Thyroid gland (tissue), 4 donors: ENCODE results near the gene ITPR2. TPM values are rescaled to one million over a fixed set of nuclear protein-coding genes. Genes with fewer than 3 reads are reported as not detected.

ENCODE experiments used
- DNase-seq, 2 donors: peaks; one replicate each; pipeline ENCODE4 v3.0.0-alpha.2; 2019
- H3K27ac ChIP-seq, 3 donors: fragments of 200-600 bp; sonication (generic); 1 replicate in 2 of 3; 2 replicates in 1 of 3; pipeline ENCODE4 v1.5.1; 2016 to 2019; ENCODE audit warnings: mild to moderate bottlenecking in 1 of 3, moderate library complexity in 1 of 3
- H3K27me3 ChIP-seq: fragments of 200-600 bp; sonication (generic); one replicate; pipeline ENCODE4 v1.5.1; 2019
- H3K36me3 ChIP-seq, 2 donors: fragments of 200-600 bp; sonication (generic); one replicate each; pipeline ENCODE4 v1.5.1; 2016 to 2019
- H3K4me1 ChIP-seq, 2 donors: fragments of 200-600 bp; sonication (generic); one replicate each; pipeline ENCODE4 v1.5.1; 2017 to 2019
- H3K4me3 ChIP-seq, 3 donors: fragments of 200-600 bp; sonication (generic); replicated peaks in 1 of 3; 1 replicate in 2 of 3; 2 replicates in 1 of 3; pipeline ENCODE4 v1.5.1; 2016; ENCODE audit warnings: mild to moderate bottlenecking in 1 of 3
- H3K9me3 ChIP-seq: fragments of 200-600 bp; sonication (generic); one replicate; pipeline ENCODE4 v1.5.1; 2017
- POLR2A ChIP-seq, 2 donors: fragments of 450-650 bp; IDR thresholded peaks; one replicate each; pipeline ENCODE4 v1.6.1; 2017; ENCODE audit warnings: antibody characterized with exemption in 2 of 2, mild to moderate bottlenecking in 2 of 2, moderate library complexity in 1 of 2
- WGBS, 2 donors: methylation state at CpG; one replicate each; pipeline ENCODE4 v1.1.5; 2017; 5-methylcytosine and 5-hydroxymethylcytosine counted together
- intact Hi-C: fragments of 100-400 bp; cut with DNase I; formaldehyde crosslinking; loops from one replicate; pipeline ENCODE4 v1.15.1; 2023
- total RNA-seq, 4 donors: library from RNA; depleted of rRNA; stranded (reverse); fragments of >200 nt; gene quantifications; one replicate each; pipeline ENCODE4 v1.2.3, GENCODE V29; 2016
- TF ChIP-seq, protein P1 (sequence below), 6 experiments: fragments of 200-600 bp in 3 of 6; fragments of 450-650 bp in 3 of 6; sonication (generic) in 3 of 6; IDR thresholded peaks; one replicate each; pipeline ENCODE4 v1.5.1; 2016 to 2019; ENCODE audit warnings: antibody characterized with exemption in 6 of 6, mild to moderate bottlenecking in 2 of 6, inconsistent platforms in 1 of 6, moderate library complexity in 1 of 6

The ITPR2 gene
- total RNA-seq, result 10 to 100 TPM; 24.4 to 39.7 (median 33.7) TPM

DNA sequence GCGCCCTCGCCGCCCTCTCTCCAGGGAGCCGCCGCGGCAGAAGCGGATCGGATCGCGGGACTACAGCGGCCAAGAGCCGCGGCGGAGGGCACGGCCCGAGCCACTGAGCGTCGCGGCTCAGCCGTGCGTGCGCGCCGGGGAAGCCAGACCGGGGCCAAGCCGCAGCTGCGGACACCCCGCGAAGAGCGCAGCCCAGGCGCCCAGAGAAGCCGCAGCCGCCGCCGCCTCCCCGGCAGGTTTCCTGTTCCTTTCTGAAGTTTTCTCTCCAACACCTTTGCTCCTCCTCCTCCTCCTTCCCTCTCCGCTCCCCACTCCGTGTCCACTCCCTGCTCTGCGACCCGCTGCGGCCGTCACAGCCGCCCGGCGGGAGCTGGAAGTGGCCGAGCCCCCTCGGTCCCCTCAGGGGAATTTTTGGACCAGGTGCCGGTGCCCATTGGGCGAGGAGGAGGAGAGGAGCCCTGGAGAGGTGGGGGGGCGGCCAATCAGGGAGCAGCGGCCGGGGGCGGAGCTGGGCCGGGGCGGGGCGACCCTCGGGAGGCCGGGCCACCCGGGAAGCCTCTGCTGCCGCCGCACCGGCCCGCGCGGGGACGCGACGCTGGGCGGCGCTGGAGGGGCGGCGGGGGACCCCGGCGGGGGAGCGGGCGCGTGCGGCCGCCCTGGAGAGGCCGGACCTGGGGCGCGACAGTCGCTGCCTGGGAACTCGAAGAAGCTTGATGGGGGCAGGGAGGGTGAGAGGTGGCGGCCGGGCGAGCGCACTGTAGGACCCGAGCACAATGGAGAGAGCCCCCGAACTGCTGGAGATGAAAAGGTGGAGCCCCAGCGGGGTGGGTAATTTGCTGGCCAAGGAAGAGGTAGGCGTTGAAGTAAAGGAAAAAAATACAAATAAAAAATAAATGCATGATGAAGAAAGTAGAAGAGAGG, at the start of gene ITPR2:
ITPR2 (minus strand) TSS at position 373 of the 921 bp plus-strand sequence. CDS start 413 bp downstream, outside the sequence.
- peak; percentile 88 to 98 for TF ChIP-seq POLR2A (IDR thresholded peaks at IDR 0.05)
- TF ChIP-seq, protein P1, sequence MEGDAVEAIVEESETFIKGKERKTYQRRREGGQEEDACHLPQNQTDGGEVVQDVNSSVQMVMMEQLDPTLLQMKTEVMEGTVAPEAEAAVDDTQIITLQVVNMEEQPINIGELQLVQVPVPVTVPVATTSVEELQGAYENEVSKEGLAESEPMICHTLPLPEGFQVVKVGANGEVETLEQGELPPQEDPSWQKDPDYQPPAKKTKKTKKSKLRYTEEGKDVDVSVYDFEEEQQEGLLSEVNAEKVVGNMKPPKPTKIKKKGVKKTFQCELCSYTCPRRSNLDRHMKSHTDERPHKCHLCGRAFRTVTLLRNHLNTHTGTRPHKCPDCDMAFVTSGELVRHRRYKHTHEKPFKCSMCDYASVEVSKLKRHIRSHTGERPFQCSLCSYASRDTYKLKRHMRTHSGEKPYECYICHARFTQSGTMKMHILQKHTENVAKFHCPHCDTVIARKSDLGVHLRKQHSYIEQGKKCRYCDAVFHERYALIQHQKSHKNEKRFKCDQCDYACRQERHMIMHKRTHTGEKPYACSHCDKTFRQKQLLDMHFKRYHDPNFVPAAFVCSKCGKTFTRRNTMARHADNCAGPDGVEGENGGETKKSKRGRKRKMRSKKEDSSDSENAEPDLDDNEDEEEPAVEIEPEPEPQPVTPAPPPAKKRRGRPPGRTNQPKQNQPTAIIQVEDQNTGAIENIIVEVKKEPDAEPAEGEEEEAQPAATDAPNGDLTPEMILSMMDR (IDR thresholded peaks at IDR 0.05), result peak in 3 of 6 experiments; percentile 19 to 62 (median 35)
- Histone ChIP-seq H3K27ac (peak within 1 kb of the TSS; percentile 71 to 94 (median 91)), H3K4me1 (peaks cover 4 to 5% of the 10 kb centered on the region in 2 donors), H3K4me3 (peak within 1 kb of the TSS; percentile 27 to 63 (median 59)), H3K36me3 (no peaks in the 10 kb centered on the region), H3K27me3 (no peaks in the 10 kb centered on the region), H3K9me3 (no peaks in the 10 kb centered on the region)
- intact Hi-C loops, result loop anchor here (10.0 kb wide), 1 partner anchor 52 kb away; no protein-coding TSS in a partner anchor
- WGBS, 2 donors, result 0 to 1% methylated on average over 61 to 74 of the region's 92 CpGs
- DNase-seq, result peak; percentile 97 to 98

- 94 to 97% methylated on average over 2 of the region's 2 CpGs for WGBS, 2 donors
Measured at GRCh38 chr12:26880625-26881024, 47.6 kb upstream of the ITPR2 start.

GRCh38 chr12:26878661-26879119, 45.7 kb upstream of the ITPR2 start:
- H3K27ac ChIP-seq, result peak overlapping the region; percentile 60 to 73 (median 68)
- WGBS, 2 donors, result 3 to 12% methylated on average over 6 of the region's 6 CpGs
- intact Hi-C loops, result no loop called here

More at GRCh38 chr12:26880625-26881024, 47.6 kb upstream of the ITPR2 start:
- DNase-seq, result no peak
- Histone ChIP-seq H3K27me3 (no peaks in the 10 kb centered on the region), H3K27ac (no peak overlapping the region), H3K9me3 (no peaks in the 10 kb centered on the region), H3K4me3 (no peak overlapping the region), H3K36me3 (no peaks in the 10 kb centered on the region), H3K4me1 (peaks cover 15 to 17% of the 10 kb centered on the region in 2 donors)
- TF ChIP-seq POLR2A (IDR thresholded peaks at IDR 0.05), result no peak
- TF ChIP-seq, protein P1 (IDR thresholded peaks at IDR 0.05), result no peak
- intact Hi-C loops, result loop anchor here (10.0 kb wide), 1 partner anchor 46 kb away; the partner anchor contains the start of gene ITPR2

GRCh38 chr12:26874501-26875296, 41.7 kb upstream of the ITPR2 start:
- Histone ChIP-seq H3K4me3 (no peak overlapping the region), H3K27ac (no peak overlapping the region), H3K9me3 (no peaks in the 10 kb centered on the region), H3K27me3 (no peaks in the 10 kb centered on the region), H3K36me3 (no peaks in the 10 kb centered on the region), H3K4me1 (peaks cover 22 to 28% of the 10 kb centered on the region in 2 donors)
- TF ChIP-seq POLR2A (IDR thresholded peaks at IDR 0.05), result no peak
- TF ChIP-seq, protein P1 (IDR thresholded peaks at IDR 0.05), result no peak
- intact Hi-C loops, result no loop called here
- WGBS, 2 donors, result 77 to 78% methylated on average over 7 of the region's 7 CpGs
- DNase-seq, result no peak

More at GRCh38 chr12:26878661-26879119, 45.7 kb upstream of the ITPR2 start:
- no peaks in the 10 kb centered on the region for H3K36me3 ChIP-seq
- H3K4me1 ChIP-seq, result peaks cover 11 to 16% of the 10 kb centered on the region in 2 donors
- H3K9me3 ChIP-seq, result no peaks in the 10 kb centered on the region
- peak; percentile 97 for DNase-seq
- H3K27me3 ChIP-seq, result no peaks in the 10 kb centered on the region
- TF ChIP-seq, protein P1 (IDR thresholded peaks at IDR 0.05), result no peak
- TF ChIP-seq POLR2A (IDR thresholded peaks at IDR 0.05), result peak in 1 of 2 donors; percentile 14
- H3K4me3 ChIP-seq, result no peak overlapping the region
